MG63 (cell line): ENCODE measurements around the gene KCNC4. TPM values are rescaled to one million over a fixed set of nuclear protein-coding genes. Genes with fewer than 3 reads are reported as not detected.

Experiments
- DNase-seq: peaks from one replicate; pipeline ENCODE4 v3.0.0-alpha.2; 2020
- H3K27me3 ChIP-seq: fragments of 250-450 bp; sonication (Bioruptor Pico); 2 replicates; pipeline ENCODE4 v1.5.1; 2020; ENCODE audit warnings: mild to moderate bottlenecking, moderate library complexity
- H3K36me3 ChIP-seq: fragments of 250-450 bp; sonication (Bioruptor Pico); 2 replicates; pipeline ENCODE4 v1.5.1; 2020; ENCODE audit warnings: mild to moderate bottlenecking, moderate library complexity
- H3K4me3 ChIP-seq: fragments of 250-450 bp; sonication (Bioruptor Pico); 2 replicates; pipeline ENCODE4 v1.5.1; 2020; ENCODE audit warnings: mild to moderate bottlenecking, moderate library complexity
- H3K9me3 ChIP-seq: fragments of 250-450 bp; sonication (Bioruptor Pico); 2 replicates; pipeline ENCODE4 v1.5.1; 2020; ENCODE audit warnings: mild to moderate bottlenecking, moderate library complexity
- total RNA-seq: library from RNA; depleted of rRNA; stranded (reverse); fragments of >200 nt; shearing (Covaris generic); gene quantifications from 2 replicates; pipeline ENCODE4 v1.2.3, GENCODE V29; 2014; ENCODE audit warnings: low replicate concordance

The KCNC4 gene
- total RNA-seq, 1 experiment from 2014 or later, result 4.4 TPM

GRCh38 chr1:110218739-110219138 is 8.6 kb downstream of the KCNC4 start:
- Histone ChIP-seq H3K4me3 (no peak overlapping the region), H3K36me3 (peaks cover 2% of the 10 kb centered on the region; the same call in 1 of the 2 replicates), H3K9me3 (no peaks in the 10 kb centered on the region), H3K27me3 (no peaks in the 10 kb centered on the region)
- DNase-seq, result no peak

GRCh38 chr1:110220324-110220723 is 10.2 kb downstream of the KCNC4 start:
- no peak for DNase-seq
- Histone ChIP-seq H3K36me3 (peaks cover 5% of the 10 kb centered on the region), H3K27me3 (no peaks in the 10 kb centered on the region), H3K4me3 (no peak overlapping the region), H3K9me3 (no peaks in the 10 kb centered on the region)

GRCh38 chr1:110221119-110221518 is 11.0 kb downstream of the KCNC4 start:
- DNase-seq, result no peak
- Histone ChIP-seq H3K4me3 (no peak overlapping the region), H3K36me3 (peaks cover 5% of the 10 kb centered on the region), H3K9me3 (no peaks in the 10 kb centered on the region), H3K27me3 (no peaks in the 10 kb centered on the region)

GRCh38 chr1:110223127-110223526 is 13.0 kb downstream of the KCNC4 start:
- Histone ChIP-seq H3K4me3 (no peak overlapping the region), H3K36me3 (peaks cover 5% of the 10 kb centered on the region), H3K27me3 (no peaks in the 10 kb centered on the region), H3K9me3 (no peaks in the 10 kb centered on the region)
- DNase-seq, result no peak

GRCh38 chr1:110223581-110223980 is 13.5 kb downstream of the KCNC4 start:
- Histone ChIP-seq H3K36me3 (peaks cover 5% of the 10 kb centered on the region), H3K4me3 (no peak overlapping the region), H3K9me3 (no peaks in the 10 kb centered on the region), H3K27me3 (no peaks in the 10 kb centered on the region)
- DNase-seq, result no peak

GRCh38 chr1:110224240-110224995 is 14.3 kb downstream of the KCNC4 start:
- no peak overlapping the region for H3K4me3 ChIP-seq
- no peaks in the 10 kb centered on the region for H3K9me3 ChIP-seq
- H3K27me3 ChIP-seq, result no peaks in the 10 kb centered on the region
- H3K36me3 ChIP-seq, result peaks cover 5% of the 10 kb centered on the region
- no peak for DNase-seq

- no peaks in the 10 kb centered on the region for H3K27me3 ChIP-seq
- no peak for DNase-seq
These were observed 15.1 kb downstream of the KCNC4 start for GRCh38 chr1:110225212-110225611.

GRCh38 chr1:110225756-110226404 is 15.8 kb downstream of the KCNC4 start:
- peaks cover 5% of the 10 kb centered on the region for H3K36me3 ChIP-seq
- H3K27me3 ChIP-seq, result no peaks in the 10 kb centered on the region
- H3K4me3 ChIP-seq, result no peak overlapping the region
- H3K9me3 ChIP-seq, result no peaks in the 10 kb centered on the region
- DNase-seq, result no peak

More at GRCh38 chr1:110225212-110225611, 15.1 kb downstream of the KCNC4 start:
- no peak overlapping the region for H3K4me3 ChIP-seq
- H3K36me3 ChIP-seq, result peaks cover 5% of the 10 kb centered on the region
- H3K9me3 ChIP-seq, result no peaks in the 10 kb centered on the region

- Histone ChIP-seq H3K9me3 (no peaks in the 10 kb centered on the region), H3K27me3 (no peaks in the 10 kb centered on the region), H3K4me3 (no peak overlapping the region), H3K36me3 (peaks cover 5% of the 10 kb centered on the region)
- DNase-seq, result no peak
These were observed 17.7 kb downstream of the KCNC4 start for GRCh38 chr1:110227774-110228173.

- no peaks in the 10 kb centered on the region for H3K27me3 ChIP-seq
- no peak overlapping the region for H3K4me3 ChIP-seq
- H3K36me3 ChIP-seq, result peaks cover 3% of the 10 kb centered on the region
- DNase-seq, result no peak
- H3K9me3 ChIP-seq, result no peaks in the 10 kb centered on the region
These were observed 18.3 kb downstream of the KCNC4 start for GRCh38 chr1:110228381-110228780.

- DNase-seq, result no peak
- H3K36me3 ChIP-seq, result peaks cover 2% of the 10 kb centered on the region
- no peak overlapping the region for H3K4me3 ChIP-seq
- no peaks in the 10 kb centered on the region for H3K9me3 ChIP-seq
- H3K27me3 ChIP-seq, result no peaks in the 10 kb centered on the region
These were observed 18.8 kb downstream of the KCNC4 start for GRCh38 chr1:110228869-110229268.

GRCh38 chr1:110229348-110230001 is 19.4 kb downstream of the KCNC4 start:
- Histone ChIP-seq H3K9me3 (no peaks in the 10 kb centered on the region), H3K4me3 (no peak overlapping the region), H3K36me3 (no peaks in the 10 kb centered on the region), H3K27me3 (no peaks in the 10 kb centered on the region)
- DNase-seq, result no peak

- Histone ChIP-seq H3K27me3 (no peaks in the 10 kb centered on the region), H3K4me3 (no peak overlapping the region), H3K36me3 (no peaks in the 10 kb centered on the region), H3K9me3 (no peaks in the 10 kb centered on the region)
- no peak for DNase-seq
These were observed 20.5 kb downstream of the KCNC4 start for GRCh38 chr1:110230381-110231199.

GRCh38 chr1:110233861-110234260 is 23.7 kb downstream of the KCNC4 start:
- no peaks in the 10 kb centered on the region for H3K27me3 ChIP-seq
- no peak overlapping the region for H3K4me3 ChIP-seq
- H3K9me3 ChIP-seq, result no peaks in the 10 kb centered on the region
- DNase-seq, result no peak
- no peaks in the 10 kb centered on the region; the same call in 1 of the 2 replicates for H3K36me3 ChIP-seq

GRCh38 chr1:110234691-110235090 is 24.6 kb downstream of the KCNC4 start:
- no peak overlapping the region for H3K4me3 ChIP-seq
- DNase-seq, result no peak
- no peaks in the 10 kb centered on the region; the same call in 1 of the 2 replicates for H3K36me3 ChIP-seq
- no peaks in the 10 kb centered on the region for H3K27me3 ChIP-seq
- no peaks in the 10 kb centered on the region for H3K9me3 ChIP-seq

GRCh38 chr1:110235181-110235833 is 25.2 kb downstream of the KCNC4 start:
- H3K4me3 ChIP-seq, result no peak overlapping the region
- DNase-seq, result no peak
- H3K27me3 ChIP-seq, result no peaks in the 10 kb centered on the region
- no peaks in the 10 kb centered on the region; the same call in 1 of the 2 replicates for H3K36me3 ChIP-seq
- H3K9me3 ChIP-seq, result no peaks in the 10 kb centered on the region
